Activated naive CD8-positive, alpha-beta T cell treated with anti-CD3 and anti-CD28 coated beads, Interleukin-2, amount 50 U/mL, for 24 hours (primary cell): ENCODE data around the gene PMM1.
"Not testable (repeated sequence)": the region's sequence is repeated elsewhere in the genome, so short reads cannot be mapped to it uniquely, and the experiment has no call there.

Experiments
- ATAC-seq: fragments of 150-1000 bp; cut with Tn5 transposase; one replicate; pipeline ENCODE4 v1.10.0; 2021
- DNase-seq: peaks from one replicate; pipeline ENCODE4 v3.0.0; 2021
- H3K27ac Mint-ChIP-seq: one replicate; pipeline ENCODE4 v1.8.0; 2021; ENCODE audit warnings: mild to moderate bottlenecking, mixed read lengths
- H3K27me3 Mint-ChIP-seq: one replicate; pipeline ENCODE4 v1.8.0; 2021; ENCODE audit warnings: mixed read lengths
- H3K36me3 Mint-ChIP-seq: one replicate; pipeline ENCODE4 v1.8.0; 2021; ENCODE audit warnings: low read depth, mixed read lengths
- H3K4me1 Mint-ChIP-seq: one replicate; pipeline ENCODE4 v1.8.0; 2021; ENCODE audit warnings: mixed read lengths
- H3K4me3 Mint-ChIP-seq: one replicate; pipeline ENCODE4 v1.8.0; 2021; ENCODE audit warnings: mild to moderate bottlenecking, moderate library complexity, mixed read lengths
- H3K9me3 Mint-ChIP-seq: one replicate; pipeline ENCODE4 v1.8.0; 2021; ENCODE audit warnings: mixed read lengths

The PMM1 gene

DNA sequence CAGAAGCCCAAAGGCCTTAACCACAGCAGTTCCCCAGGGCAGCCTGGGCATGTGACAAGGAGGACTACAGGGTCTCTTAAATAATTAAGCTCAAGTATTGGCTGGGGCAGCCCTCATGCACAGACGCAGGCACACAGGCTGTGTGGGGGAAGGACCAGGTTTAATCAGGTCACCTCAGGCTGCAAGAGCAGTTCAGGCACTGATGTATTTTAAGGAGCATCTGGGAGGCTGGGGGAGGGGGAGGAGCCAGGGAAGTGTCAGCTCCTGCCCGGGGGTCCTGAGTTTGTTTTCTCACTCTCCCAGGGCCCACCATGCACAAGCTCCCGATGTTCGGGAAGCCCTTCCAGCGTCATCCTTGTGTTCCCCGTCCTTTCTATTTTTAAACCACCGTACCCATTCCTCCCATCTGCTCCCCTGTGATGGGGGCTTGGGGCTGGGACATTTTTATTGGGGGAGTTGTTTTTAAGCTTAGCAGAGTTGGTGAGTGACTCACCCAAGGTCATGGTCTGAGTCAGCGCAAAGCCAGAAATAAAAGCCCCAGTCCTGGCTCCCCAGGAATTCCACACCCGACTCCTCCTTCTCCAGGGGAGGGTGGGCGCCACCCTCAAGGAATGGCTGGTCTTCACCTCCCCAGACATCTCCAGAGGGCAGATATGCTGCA lies 26.5 kb downstream of the PMM1 start:
- Mint-ChIP-seq H3K9me3 (no peaks in the 10 kb centered on the region), H3K27ac (no peak overlapping the region), H3K4me3 (no peak overlapping the region), H3K4me1 (peaks cover 4% of the 10 kb centered on the region), H3K27me3 (peaks cover 23% of the 10 kb centered on the region), H3K36me3 (no peaks in the 10 kb centered on the region)
- ATAC-seq: no peak
- DNase-seq: no peak

DNA sequence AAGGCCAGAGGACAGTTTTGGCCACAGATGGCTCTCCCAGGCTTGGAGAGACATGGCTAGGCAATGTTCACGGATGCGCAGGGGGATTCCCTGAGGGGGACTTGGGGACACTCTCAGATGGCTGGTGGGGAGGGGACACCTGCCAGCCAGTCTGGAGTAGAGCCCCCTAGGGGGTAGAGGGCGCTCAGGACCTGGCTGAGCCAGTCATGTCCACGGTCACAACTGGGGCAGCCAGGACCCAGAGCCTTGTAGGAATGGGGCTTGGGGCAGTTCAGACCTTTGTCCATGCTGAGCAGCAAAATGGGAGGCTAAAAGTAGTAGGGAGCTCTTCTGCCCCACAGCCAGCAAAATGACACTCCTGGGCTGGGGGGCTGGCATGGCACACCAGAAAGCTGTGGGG lies 27.2 kb downstream of the PMM1 start:
- H3K9me3 Mint-ChIP-seq: no peaks in the 10 kb centered on the region

DNA sequence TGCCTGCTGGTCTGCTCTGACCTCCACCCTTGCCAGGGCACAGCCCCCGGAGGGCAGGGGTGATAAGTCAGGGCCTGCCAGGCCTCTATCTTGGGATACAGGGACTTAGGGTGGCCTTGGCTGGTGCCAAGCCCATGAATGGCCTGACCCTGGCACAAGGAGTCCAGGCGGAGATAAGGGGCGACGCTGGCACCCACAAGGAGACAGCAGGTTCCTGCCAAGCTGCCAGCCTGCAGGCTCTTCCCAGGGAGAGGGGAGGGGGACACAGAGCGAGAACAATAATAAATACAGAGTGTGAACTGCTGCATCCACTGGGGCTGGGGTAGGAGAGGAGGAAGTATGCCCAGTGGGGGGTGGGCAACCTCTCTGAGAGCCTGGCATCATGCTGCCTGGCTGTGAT lies 27.9 kb downstream of the PMM1 start:
- no peak for ATAC-seq
- H3K4me3 Mint-ChIP-seq: no peak overlapping the region
- H3K9me3 Mint-ChIP-seq: no peaks in the 10 kb centered on the region
- no peak for DNase-seq
- H3K27me3 Mint-ChIP-seq: peaks cover 30% of the 10 kb centered on the region
- no peaks in the 10 kb centered on the region for H3K36me3 Mint-ChIP-seq
- no peak overlapping the region for H3K27ac Mint-ChIP-seq
- H3K4me1 Mint-ChIP-seq: peaks cover 13% of the 10 kb centered on the region

More for the DNA sequence above, 27.2 kb downstream of the PMM1 start:
- H3K27me3 Mint-ChIP-seq: peaks cover 27% of the 10 kb centered on the region
- H3K36me3 Mint-ChIP-seq: no peaks in the 10 kb centered on the region
- no peak overlapping the region for H3K27ac Mint-ChIP-seq
- ATAC-seq (no peak), DNase-seq (no peak)
- H3K4me3 Mint-ChIP-seq: no peak overlapping the region
- peaks cover 8% of the 10 kb centered on the region for H3K4me1 Mint-ChIP-seq

DNA sequence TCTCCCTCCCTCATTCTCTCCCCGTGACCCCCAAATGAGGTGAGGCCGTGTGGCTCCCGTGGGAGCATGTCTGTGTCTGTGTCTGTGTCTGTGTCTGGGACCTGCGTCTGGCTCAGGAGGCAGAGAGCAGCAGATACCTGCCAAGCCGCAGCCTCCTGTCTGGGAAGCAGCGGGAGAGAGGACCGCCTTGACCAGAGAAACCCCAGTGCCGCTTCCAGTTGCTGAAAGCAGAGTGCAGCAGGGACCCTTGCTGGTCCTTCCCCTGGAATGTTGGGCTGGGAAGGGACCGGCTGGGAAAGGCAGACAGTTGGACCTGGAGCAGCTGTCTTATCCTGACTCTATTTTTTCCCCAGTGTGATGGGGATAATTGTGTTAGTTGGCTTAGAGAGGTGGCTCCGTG lies 28.3 kb downstream of the PMM1 start:
- no peak overlapping the region for H3K27ac Mint-ChIP-seq
- H3K36me3 Mint-ChIP-seq: no peaks in the 10 kb centered on the region
- peaks cover 13% of the 10 kb centered on the region for H3K4me1 Mint-ChIP-seq
- no peak for ATAC-seq
- no peaks in the 10 kb centered on the region for H3K9me3 Mint-ChIP-seq
- DNase-seq: no peak
- H3K27me3 Mint-ChIP-seq: peaks cover 32% of the 10 kb centered on the region
- no peak overlapping the region for H3K4me3 Mint-ChIP-seq

DNA sequence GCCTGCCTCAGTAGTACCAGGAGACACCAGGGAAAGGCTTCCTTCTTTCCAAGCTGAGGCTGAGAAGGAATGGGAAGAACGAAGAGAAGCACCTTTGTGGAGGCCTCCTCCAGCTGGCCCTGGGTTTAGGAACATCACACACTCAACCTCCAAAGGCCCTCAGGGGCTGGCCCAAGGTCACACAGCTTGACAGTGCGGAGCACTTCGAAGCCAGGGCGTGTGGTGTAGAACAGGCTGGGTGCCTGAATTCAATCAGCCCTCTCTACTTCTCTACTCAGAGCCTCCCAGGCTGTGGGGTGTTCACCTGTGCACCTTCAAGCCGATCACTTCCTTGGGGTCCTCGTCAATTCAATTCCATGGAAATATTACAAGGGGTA lies 29.6 kb downstream of the PMM1 start:
- ATAC-seq: no peak
- no peaks in the 10 kb centered on the region for H3K36me3 Mint-ChIP-seq
- DNase-seq: no peak
- H3K4me3 Mint-ChIP-seq: no peak overlapping the region
- no peaks in the 10 kb centered on the region for H3K9me3 Mint-ChIP-seq
- H3K27ac Mint-ChIP-seq: no peak overlapping the region
- peaks cover 37% of the 10 kb centered on the region for H3K27me3 Mint-ChIP-seq
- H3K4me1 Mint-ChIP-seq: peaks cover 9% of the 10 kb centered on the region

DNA sequence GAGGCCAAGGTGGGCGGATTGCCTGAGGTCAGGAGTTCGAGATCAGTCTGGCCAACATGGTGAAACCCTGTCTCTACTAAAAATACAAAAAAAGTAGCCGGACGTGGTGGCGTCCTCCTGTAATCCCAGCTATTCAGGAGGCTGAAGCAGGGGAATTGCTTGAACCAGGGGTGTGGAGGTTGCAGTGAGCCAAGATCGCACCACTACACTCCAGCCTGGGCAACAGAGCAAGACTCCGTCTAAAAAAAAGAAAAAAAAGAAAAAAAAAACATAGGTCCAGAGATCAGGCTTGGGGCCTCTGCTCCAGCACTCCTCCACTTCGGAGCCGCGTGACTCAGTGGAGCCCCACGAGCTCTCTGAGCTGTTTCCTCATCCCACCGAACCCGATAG lies 31.4 kb downstream of the PMM1 start:
- not testable (repeated sequence) for H3K4me1 Mint-ChIP-seq, H3K36me3 Mint-ChIP-seq, ATAC-seq, H3K4me3 Mint-ChIP-seq, H3K9me3 Mint-ChIP-seq, H3K27ac Mint-ChIP-seq, DNase-seq
- peaks cover 37% of the 10 kb centered on the region for H3K27me3 Mint-ChIP-seq

DNA sequence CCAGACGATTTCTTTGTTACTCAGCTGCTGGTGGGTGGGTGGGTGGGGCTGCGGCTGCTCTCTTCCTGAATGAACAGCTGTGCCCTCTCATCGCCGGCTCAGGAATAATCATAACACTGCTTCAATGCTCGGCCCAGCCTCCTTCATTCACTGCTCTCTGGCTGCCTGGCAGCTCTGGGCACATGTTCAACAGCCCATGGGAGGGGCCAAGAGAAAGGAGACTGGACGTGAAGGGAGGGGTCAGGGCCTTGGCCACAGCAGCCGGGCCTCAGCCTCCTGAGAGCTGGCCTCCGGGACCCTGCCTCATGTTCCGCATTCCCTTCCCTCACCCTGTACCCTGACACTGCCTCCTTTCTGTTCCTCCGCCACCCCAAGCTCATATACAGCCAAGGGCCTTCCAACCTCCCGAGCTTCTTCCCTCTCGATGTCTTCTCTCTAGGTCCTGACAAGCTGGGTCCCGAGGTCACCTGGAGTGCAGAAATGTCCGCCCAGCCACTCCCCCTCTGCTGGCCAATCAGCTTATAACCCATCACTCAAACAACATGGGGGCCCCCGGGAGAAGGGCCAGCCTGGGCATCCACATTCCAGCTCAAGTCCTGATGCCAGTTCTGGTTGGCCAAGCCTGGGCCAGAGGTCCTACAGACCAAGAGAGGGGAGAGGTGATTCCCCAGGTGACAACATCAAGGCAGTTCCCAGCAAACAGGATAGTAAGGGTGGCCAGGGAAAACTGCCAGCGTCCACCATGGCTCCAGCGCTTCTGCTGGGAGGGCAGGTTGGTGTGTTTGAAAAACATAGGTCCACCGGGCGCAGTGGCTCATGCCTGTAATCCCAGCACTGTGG lies 32.0 kb downstream of the PMM1 start:
- DNase-seq (no peak), ATAC-seq (peak; percentile 52)
- H3K36me3 Mint-ChIP-seq: no peaks in the 10 kb centered on the region

DNA sequence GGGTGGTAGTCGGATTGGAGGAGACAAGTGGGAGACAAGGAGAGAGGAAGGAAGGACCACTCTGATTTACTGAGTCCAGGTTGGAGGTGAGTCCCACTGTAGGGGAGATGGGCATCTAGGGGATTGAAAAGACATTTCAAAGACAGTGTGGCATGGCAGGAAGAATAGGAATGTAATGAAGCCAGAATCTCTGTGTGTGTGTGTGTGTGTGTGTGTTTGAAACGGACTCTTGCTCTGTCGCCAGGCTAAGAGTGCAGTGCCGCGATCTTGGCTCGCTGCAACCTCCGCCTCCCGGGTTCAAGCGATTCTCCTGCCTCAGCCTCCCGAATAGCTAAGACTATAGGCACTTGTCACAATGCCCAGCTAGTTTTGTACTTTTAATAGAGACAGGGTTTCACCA lies 33.1 kb downstream of the PMM1 start:
- no peak for DNase-seq
- H3K27me3 Mint-ChIP-seq: peaks cover 33% of the 10 kb centered on the region
- no peak overlapping the region for H3K27ac Mint-ChIP-seq
- H3K4me1 Mint-ChIP-seq: peaks cover 9% of the 10 kb centered on the region
- no peak overlapping the region for H3K4me3 Mint-ChIP-seq
- no peaks in the 10 kb centered on the region for H3K9me3 Mint-ChIP-seq
- ATAC-seq: no peak
- H3K36me3 Mint-ChIP-seq: no peaks in the 10 kb centered on the region

More for the DNA sequence above, 32.0 kb downstream of the PMM1 start:
- Mint-ChIP-seq H3K4me1 (peaks cover 9% of the 10 kb centered on the region), H3K27ac (no peak overlapping the region), H3K9me3 (no peaks in the 10 kb centered on the region), H3K27me3 (peaks cover 35% of the 10 kb centered on the region), H3K4me3 (no peak overlapping the region)

DNA sequence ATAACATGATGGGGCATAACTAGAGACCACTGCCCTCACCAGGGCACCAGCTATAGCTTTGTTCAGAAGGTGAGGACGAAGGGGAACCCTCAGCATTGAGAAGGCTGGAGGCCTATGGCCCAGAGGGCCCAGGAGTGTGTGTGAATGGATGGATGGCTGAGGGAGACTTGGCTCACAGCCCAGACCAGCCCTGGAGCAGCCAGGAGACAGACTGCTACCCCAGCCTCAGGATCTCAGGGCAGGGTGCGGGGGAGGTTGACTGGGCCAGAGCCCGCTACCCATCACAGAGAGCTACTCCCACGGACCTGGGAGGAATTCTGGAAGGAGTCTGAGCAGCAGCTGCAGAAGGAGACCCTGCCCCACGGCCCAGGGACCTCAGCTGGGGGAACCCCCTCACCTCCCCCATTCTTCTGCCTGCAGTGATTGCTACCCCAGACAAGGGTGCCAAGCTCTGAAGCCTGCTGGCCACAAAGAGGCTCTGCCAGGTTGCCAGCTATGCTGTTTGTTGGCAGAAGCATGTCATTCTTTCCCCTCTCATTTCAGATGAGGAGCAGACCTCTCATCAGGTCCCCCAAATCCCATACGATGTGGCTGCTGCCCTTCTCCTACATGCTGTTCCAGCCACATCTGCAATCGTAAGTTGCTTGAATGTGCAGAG lies 34.2 kb downstream of the PMM1 start:
- no peak for ATAC-seq
- H3K36me3 Mint-ChIP-seq: no peaks in the 10 kb centered on the region

DNA sequence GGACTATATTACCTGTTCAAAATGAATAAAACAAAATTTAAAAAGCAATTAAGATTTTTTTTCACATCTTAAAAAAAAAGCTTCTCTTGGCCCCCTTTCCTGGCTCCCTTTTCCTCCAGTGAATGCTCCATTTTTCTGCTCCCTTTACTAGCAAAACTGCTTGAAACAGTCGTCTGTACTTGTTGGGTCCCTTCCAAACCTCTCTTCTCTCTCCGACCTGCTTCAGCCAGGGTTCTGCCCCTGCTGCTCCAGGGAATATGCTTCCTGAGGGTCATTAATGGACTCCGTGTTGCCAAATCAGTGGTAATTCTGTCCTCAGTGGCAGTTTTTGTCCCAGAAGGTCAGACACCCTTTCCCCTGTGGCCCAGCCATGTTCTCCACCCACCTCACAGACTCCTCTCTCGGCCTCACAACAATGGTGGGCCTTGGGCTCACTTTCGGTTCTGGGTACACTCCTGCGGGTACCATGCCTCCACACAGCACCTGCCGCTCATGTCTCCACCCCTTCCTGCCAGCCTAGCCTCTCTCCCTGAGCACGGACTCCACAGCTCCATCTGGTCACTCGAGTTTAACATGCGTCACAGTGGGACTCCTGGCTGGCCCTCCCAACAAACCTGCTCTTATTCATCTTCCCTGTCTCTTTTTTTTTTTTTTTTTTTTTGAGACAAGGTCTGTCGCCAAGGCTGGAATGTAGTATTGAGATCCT lies 37.6 kb downstream of the PMM1 start:
- Mint-ChIP-seq H3K27ac (no peak overlapping the region), H3K27me3 (peaks cover 10% of the 10 kb centered on the region), H3K4me3 (no peak overlapping the region), H3K36me3 (no peaks in the 10 kb centered on the region), H3K4me1 (peaks cover 3% of the 10 kb centered on the region), H3K9me3 (no peaks in the 10 kb centered on the region)
- DNase-seq (no peak), ATAC-seq (no peak)

More for the DNA sequence above, 34.2 kb downstream of the PMM1 start:
- H3K4me3 Mint-ChIP-seq: no peak overlapping the region
- H3K27ac Mint-ChIP-seq: no peak overlapping the region
- peaks cover 9% of the 10 kb centered on the region for H3K4me1 Mint-ChIP-seq
- no peaks in the 10 kb centered on the region for H3K9me3 Mint-ChIP-seq
- no peak for DNase-seq
- peaks cover 23% of the 10 kb centered on the region for H3K27me3 Mint-ChIP-seq

DNA sequence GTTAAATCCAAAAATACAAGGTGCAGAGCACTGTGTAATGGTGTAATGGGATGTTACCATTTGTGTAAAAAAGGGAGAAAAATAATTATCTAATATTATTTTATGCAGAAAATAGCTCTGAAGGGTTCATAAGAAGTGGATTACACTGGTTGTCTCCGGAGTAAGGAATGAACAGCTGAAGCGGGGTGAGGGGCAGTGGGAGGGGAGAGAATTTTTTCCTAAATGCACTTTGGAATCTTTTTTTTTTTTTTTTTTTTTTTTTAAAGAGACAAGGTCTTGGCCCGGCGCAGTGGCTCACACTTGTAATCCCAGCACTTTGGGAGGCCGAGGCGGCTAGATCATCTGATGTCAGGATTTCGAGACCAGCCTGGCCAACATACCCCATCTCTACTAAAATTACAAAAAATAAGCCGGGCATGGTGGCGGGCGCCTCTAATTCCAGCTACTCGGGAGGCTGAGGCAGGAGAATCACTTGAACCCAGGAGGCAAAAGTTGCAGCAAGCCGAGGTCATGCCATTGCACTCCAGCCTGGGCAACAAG lies 38.6 kb downstream of the PMM1 start:
- Mint-ChIP-seq H3K9me3 (no peaks in the 10 kb centered on the region), H3K36me3 (no peaks in the 10 kb centered on the region)

DNA sequence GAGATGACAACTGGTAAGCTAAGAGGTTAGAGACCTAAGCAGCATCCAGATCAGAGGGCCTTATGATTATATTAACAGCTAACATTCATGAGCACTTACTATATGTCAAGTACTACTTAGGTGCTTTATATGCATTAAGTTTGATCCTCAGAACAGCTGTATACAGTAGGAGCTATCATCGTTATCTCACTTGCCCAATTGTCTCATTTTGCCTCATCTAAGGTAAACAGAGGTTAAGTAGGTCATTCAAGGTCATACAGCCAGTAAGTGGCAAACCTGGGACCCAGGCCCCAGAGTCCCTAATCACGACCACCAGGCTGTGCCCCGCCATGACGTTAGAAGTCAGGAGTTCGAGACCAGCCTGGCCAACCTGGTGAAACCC lies 40.8 kb downstream of the PMM1 start:
- Mint-ChIP-seq H3K27ac (no peak overlapping the region), H3K4me1 (peaks cover 13% of the 10 kb centered on the region), H3K9me3 (no peaks in the 10 kb centered on the region), H3K27me3 (no peaks in the 10 kb centered on the region), H3K36me3 (no peaks in the 10 kb centered on the region), H3K4me3 (no peak overlapping the region)
- DNase-seq: no peak
- ATAC-seq: no peak

More for the DNA sequence above, 38.6 kb downstream of the PMM1 start:
- ATAC-seq (no peak), DNase-seq (no peak)
- no peaks in the 10 kb centered on the region for H3K4me1 Mint-ChIP-seq
- no peak overlapping the region for H3K4me3 Mint-ChIP-seq
- peaks cover 2% of the 10 kb centered on the region for H3K27me3 Mint-ChIP-seq
- no peak overlapping the region for H3K27ac Mint-ChIP-seq

DNA sequence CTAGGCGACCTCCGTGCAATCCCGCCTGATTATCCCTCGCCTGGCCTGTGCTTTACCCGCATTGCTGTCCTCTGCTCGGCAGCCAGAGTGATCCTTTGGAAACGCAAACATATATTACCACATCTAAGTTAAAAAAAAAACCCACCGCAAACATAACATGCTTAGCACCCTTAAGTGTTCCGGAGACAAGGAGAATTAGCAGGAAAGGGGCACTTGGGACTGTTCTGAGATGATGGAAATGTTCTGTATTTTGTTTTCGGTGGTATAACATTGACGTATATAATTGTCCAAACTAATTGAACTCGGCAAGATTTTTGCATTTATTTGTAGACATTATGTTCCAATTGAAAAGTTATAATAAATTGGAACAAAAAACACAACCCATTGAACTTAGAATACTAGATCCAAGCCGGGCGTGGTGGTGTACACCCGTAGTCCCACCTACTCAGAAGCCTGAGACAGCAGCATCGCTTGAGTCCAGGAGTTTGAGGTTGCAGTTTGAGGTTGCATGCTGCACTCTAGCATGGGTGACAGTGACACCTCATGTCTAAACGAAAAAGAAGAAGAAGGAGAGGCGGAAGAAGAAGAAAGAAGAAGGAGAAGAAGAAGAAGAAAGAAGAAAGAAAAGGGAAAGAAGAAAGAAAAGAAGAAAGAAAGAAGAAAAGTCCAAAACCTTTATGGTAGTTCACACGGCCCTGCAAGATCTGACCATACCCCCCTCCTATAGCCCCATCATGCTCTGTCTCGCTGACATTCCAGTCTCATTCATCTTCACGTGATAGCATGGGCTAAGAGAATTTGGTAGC lies 44.8 kb downstream of the PMM1 start:
- ATAC-seq: peak; percentile 9
- peaks cover 40% of the 10 kb centered on the region for H3K4me1 Mint-ChIP-seq
- peak overlapping the region; percentile 82 for H3K4me3 Mint-ChIP-seq
- peaks cover 11% of the 10 kb centered on the region for H3K36me3 Mint-ChIP-seq
- no peak for DNase-seq
- peak overlapping the region; percentile 94 for H3K27ac Mint-ChIP-seq
- no peaks in the 10 kb centered on the region for H3K27me3 Mint-ChIP-seq
- no peaks in the 10 kb centered on the region for H3K9me3 Mint-ChIP-seq
